AG04449 (cell line): ENCODE data around the gene POU6F2.
"Not testable (repeated sequence)": the region's sequence is repeated elsewhere in the genome, so short reads cannot be mapped to it uniquely, and the experiment has no call there.

Source experiments
- CTCF ChIA-PET: fragments of 350-600 bp; formaldehyde crosslinking; extraction: SDS; loops from one replicate; lab custom pipeline; 2021; ENCODE audit warnings: antibody characterized with exemption; lab: Yijun Ruan, JAX
- POLR2A ChIA-PET: fragments of 400-600, 350-600 bp; formaldehyde crosslinking; extraction: SDS; loops from one replicate; lab custom pipeline; 2020; ENCODE audit warnings: antibody characterized with exemption, inconsistent platforms; lab: Yijun Ruan, JAX
- DNase-seq: peaks from one replicate; pipeline ENCODE4 v3.0.0-alpha.2; 2010; ENCODE audit warnings: low read depth, low spot score
- H3K4me3 ChIP-seq: 2 replicates; pipeline ENCODE4 v1.5.1; 2011; ENCODE audit warnings: low read depth, mild to moderate bottlenecking, control low read depth, low read length
- TF ChIP-seq, protein P1 (sequence below): IDR thresholded peaks from one replicate; pipeline ENCODE4 v1.5.1; 2011; ENCODE audit warnings: mild to moderate bottlenecking, moderate library complexity, low read length, control low read depth, inconsistent platforms; ENCODE audit not compliant: insufficient read depth; ENCODE audit errors: missing control alignments

Gene POU6F2

DNA sequence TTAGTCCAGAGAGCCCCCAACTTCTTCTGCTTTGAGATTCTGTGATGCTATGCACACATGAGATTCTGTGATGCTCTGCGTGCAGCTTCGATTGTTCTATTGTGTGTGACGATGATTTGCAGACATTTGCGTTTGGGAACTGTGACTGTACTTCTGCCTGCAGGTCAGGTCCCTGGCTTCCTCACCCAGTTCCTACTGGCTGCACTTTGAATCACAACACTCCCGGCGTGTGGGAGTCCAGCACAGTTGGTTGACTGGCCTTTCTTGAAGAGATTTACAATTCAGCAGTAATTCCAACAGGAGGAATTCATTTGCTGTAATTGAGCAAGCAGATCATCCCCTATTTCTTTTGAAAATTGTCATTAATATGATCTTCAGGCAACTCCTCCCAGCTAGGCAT lies 336.3 kb downstream of the POU6F2 start:
- H3K4me3 ChIP-seq = no peak overlapping the region
- ChIA-PET CTCF (no interaction called here), POLR2A (no interaction called here)
- DNase-seq = no peak
- TF ChIP-seq, protein P1, sequence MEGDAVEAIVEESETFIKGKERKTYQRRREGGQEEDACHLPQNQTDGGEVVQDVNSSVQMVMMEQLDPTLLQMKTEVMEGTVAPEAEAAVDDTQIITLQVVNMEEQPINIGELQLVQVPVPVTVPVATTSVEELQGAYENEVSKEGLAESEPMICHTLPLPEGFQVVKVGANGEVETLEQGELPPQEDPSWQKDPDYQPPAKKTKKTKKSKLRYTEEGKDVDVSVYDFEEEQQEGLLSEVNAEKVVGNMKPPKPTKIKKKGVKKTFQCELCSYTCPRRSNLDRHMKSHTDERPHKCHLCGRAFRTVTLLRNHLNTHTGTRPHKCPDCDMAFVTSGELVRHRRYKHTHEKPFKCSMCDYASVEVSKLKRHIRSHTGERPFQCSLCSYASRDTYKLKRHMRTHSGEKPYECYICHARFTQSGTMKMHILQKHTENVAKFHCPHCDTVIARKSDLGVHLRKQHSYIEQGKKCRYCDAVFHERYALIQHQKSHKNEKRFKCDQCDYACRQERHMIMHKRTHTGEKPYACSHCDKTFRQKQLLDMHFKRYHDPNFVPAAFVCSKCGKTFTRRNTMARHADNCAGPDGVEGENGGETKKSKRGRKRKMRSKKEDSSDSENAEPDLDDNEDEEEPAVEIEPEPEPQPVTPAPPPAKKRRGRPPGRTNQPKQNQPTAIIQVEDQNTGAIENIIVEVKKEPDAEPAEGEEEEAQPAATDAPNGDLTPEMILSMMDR = no peak

DNA sequence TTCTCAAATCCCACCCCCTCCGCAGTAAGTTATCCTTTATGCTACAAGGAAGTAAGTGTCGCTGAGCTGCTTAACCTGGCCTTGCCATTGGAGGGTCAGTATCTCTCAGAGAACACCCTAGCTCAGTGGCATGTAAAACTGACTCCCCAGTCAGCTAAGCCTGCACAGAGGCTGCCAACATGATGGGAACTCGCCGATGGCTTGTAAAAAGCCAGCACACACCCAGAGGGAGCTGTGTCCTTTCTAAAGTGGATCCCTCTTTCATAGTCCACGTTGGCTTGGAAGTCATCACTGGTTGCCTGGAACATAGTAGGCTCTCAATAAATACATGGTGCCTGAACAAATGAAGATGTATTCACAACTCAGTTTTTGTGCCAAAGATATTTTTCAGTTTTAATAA lies 339.4 kb downstream of the POU6F2 start:
- DNase-seq = no peak
- H3K4me3 ChIP-seq = no peak overlapping the region
- POLR2A ChIA-PET = no interaction called here
- TF ChIP-seq, protein P1 = no peak
- CTCF ChIA-PET = no interaction called here

DNA sequence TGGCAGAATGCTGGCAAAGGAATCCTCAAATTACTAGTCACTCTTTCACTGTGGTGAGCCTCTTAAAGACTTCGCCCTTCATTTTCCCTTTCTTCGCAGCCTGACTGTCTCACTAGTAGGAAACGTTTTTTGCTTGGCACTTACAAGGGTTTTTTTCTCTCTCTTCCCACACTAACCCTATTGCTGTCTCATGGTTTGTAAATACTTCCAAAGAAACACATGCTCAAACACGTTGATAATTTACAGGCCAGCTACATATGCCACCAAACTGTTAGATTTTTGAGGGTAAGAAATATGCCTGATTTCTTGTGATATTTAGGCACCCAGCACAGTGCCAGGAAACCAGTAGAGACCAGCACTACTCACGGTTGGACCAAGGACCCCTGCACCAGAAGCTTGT lies 340.2 kb downstream of the POU6F2 start:
- no peak for DNase-seq
- TF ChIP-seq, protein P1 = no peak
- H3K4me3 ChIP-seq = no peak overlapping the region
- ChIA-PET CTCF (no interaction called here), POLR2A (no interaction called here)

DNA sequence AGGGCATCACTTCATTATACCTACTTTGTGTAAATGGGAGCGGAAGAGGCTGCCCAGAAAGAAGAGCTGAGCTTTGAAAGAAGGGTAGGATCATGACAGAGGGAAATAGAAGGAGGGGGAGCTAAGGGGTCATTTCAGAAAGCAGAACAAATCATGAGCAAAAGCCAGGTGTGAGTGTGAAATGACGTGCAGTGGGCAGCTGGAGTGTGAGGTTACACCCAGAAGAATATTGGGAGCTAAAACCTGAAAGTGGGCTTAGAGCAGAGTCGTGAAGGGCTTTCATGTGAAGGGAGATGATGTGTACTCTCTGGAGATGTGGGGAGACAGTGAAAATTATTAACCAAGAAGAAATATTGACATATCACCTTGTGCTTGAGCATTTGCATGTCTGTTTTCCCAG lies 343.5 kb downstream of the POU6F2 start:
- TF ChIP-seq, protein P1 = no peak
- POLR2A ChIA-PET = no interaction called here
- DNase-seq = no peak
- no peak overlapping the region for H3K4me3 ChIP-seq
- CTCF ChIA-PET = no interaction called here

DNA sequence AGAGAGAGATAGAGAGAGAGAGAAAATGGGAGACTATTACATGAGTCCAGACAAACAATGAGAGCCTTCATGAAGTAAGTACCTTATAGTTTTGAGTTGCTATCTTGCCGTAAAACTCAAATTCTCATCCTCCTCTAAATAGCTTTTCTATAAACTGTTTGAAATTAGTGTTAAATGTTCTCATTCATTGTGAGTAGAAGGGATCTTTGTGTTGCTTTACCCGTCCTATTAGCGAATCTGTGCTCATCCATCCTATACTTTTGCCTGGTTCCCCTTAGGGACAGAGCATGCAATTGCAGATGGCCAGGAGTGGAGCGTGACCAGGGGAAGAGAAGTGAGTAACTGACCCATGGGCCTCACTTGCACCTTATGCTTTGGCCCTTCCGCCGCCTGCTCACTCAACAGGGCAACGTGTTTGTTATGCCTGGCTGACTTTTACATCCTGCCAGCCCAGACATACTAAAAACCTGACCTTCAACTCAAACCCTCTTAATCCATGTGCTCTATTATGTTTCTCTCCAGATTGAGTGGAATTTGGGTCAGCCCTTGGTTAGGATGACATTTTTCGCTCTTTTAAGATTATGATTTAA lies 344.3 kb downstream of the POU6F2 start:
- H3K4me3 ChIP-seq = no peak overlapping the region
- ChIA-PET CTCF (no interaction called here), POLR2A (no interaction called here)
- TF ChIP-seq, protein P1 = no peak
- DNase-seq = no peak

DNA sequence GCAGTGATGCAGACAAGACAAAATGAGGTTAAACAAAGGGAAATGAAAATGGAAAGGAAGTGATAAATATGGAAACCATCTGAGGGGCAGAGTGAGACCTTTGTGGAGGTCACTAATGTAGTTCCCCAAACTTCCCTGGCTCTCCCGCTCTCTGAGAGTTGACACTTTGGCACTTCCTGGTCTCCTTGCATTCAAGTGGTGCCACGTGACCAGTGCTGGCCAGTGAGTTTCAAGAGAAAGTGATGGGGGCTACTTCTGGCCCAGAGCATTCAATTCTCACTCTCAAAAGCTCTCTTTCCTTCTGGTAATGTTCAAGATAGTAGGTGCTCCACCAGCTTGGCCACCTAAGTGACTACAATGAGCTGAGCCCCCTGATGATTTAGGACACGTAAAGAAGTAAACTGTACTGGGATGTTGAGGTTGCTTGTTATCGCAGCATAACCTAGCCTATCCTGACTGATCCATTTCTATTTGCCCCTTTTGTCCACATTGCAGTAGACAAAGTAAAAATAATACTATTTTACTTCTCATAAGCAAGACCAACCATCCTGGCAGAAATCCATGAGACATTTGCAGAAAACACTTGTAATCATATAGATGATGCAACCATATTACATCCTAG lies 346.5 kb downstream of the POU6F2 start:
- ChIA-PET CTCF (no interaction called here), POLR2A (no interaction called here)
- DNase-seq = no peak
- no peak overlapping the region for H3K4me3 ChIP-seq
- TF ChIP-seq, protein P1 = no peak

DNA sequence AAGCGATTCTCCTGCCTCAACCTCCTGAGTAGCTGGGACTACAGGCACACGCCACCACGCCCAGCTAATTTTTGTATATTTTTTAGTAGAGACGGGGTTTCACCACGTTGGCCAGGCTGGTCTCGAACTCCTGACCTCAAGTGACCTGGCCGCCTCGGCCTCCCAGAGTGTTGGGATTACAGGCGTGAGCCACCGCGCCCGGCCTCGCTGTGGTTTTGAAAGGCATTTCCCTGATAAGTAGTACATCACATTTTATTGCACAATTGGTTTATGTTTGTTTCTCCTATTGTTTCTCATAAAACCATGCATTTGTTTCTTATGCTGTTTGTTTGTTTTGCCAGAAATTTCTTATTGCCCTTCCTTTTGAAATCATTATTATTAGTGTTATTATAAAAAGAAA lies 353.9 kb downstream of the POU6F2 start:
- CTCF ChIA-PET = interaction anchor here (1.1 kb wide), 1 partner anchor 21 kb away, joined by 3 read pairs; no protein-coding TSS in a partner anchor
- POLR2A ChIA-PET, H3K4me3 ChIP-seq, DNase-seq: not testable (repeated sequence)
